Mammary epithelial cell (primary cell): ENCODE results near the gene TRIM4.

Experiments used
- CTCF ChIP-seq, 2 donors: IDR thresholded peaks in 1 of 2; conservative IDR thresholded peaks in 1 of 2; 2 replicates each; pipeline ENCODE4 v1.5.1; 2011 to 2012; ENCODE audit warnings: inconsistent platforms in 2 of 2, low read length in 2 of 2, mild to moderate bottlenecking in 2 of 2, control low read depth in 1 of 2, low read depth in 1 of 2; ENCODE audit not compliant: insufficient read depth in 1 of 2; ENCODE audit errors: extremely low read depth in 1 of 2
- EZH2 ChIP-seq: IDR thresholded peaks from 2 replicates; pipeline ENCODE4 v1.6.1; 2012; ENCODE audit warnings: low read length, inconsistent platforms, borderline replicate concordance

GRCh38 chr7:99910976-99911375 is 8.4 kb downstream of the TRIM4 start:
- TF ChIP-seq EZH2 (no peak), CTCF (conservative IDR thresholded peaks at IDR 0.05 in 1 of 2, IDR thresholded peaks at IDR 0.05 in 1 of 2; ENCODE audit: extremely low read depth in 1 of 2, insufficient read depth in 1 of 2, low read depth in 1 of 2, low read length in 2 of 2) (no peak)
